ENCODE measurements around the gene TTN.

The TTN gene

GRCh38 chr2:178506524-178506923 lies 300.7 kb downstream of the TTN start:
- Histone ChIP-seq H3K9me3 (ENCODE audit: control extremely low read depth in 1 of 5, control insufficient read depth in 4 of 5, insufficient read depth in 2 of 5, low read depth in 1 of 5, low read length in 4 of 5) (no peaks in the 10 kb centered on the region), H3K4me1 (ENCODE audit: control extremely low read depth in 1 of 4, control insufficient read depth in 4 of 4, insufficient read depth in 4 of 4, low read length in 3 of 4) (no peaks in the 10 kb centered on the region), H3K27me3 (replicated peaks in 2 of 5; ENCODE audit: control insufficient read depth in 4 of 5, insufficient read depth in 5 of 5, low read length in 4 of 5) (no peaks in the 10 kb centered on the region), H3K36me3 (ENCODE audit: control insufficient read depth in 4 of 4, insufficient read depth in 4 of 4, low read length in 3 of 4) (peaks cover 3 to 50% (median 21%) of the 10 kb centered on the region in 4 experiments), H3K4me3 (ENCODE audit: control insufficient read depth in 1 of 7, extremely low read depth in 1 of 7, insufficient read depth in 4 of 7, low read depth in 2 of 7, low read length in 6 of 7) (no peak overlapping the region), H3K27ac (ENCODE audit: insufficient read depth in 1 of 2, low read depth in 1 of 2, low read length in 2 of 2, poor library complexity in 1 of 2, severe bottlenecking in 2 of 2) (no peak overlapping the region)
- no CpG with 5 or more reads among the region's 2 CpGs for WGBS (ENCODE audit: insufficient coverage)
- ChIA-PET CTCF (interaction anchor here (1.2 to 1.4 kb wide), 2 partner anchors 11 kb away, joined by 4 to 5 read pairs; no protein-coding TSS in a partner anchor), POLR2A (no interaction called here)
- no peak for DNase-seq

GRCh38 chr2:178506101-178506500 lies 301.1 kb downstream of the TTN start:
- DNase-seq, result no peak
- H3K27ac ChIP-seq (ENCODE audit: insufficient read depth in 1 of 2, low read depth in 1 of 2, low read length in 2 of 2, poor library complexity in 1 of 2, severe bottlenecking in 2 of 2), result no peak overlapping the region
- no peaks in the 10 kb centered on the region for H3K27me3 ChIP-seq (replicated peaks in 2 of 5; ENCODE audit: control insufficient read depth in 4 of 5, insufficient read depth in 5 of 5, low read length in 4 of 5)
- no peak overlapping the region for H3K4me3 ChIP-seq (ENCODE audit: control insufficient read depth in 1 of 7, extremely low read depth in 1 of 7, insufficient read depth in 4 of 7, low read depth in 2 of 7, low read length in 6 of 7)
- peaks cover 3 to 51% (median 23%) of the 10 kb centered on the region in 4 experiments for H3K36me3 ChIP-seq (ENCODE audit: control insufficient read depth in 4 of 4, insufficient read depth in 4 of 4, low read length in 3 of 4)
- WGBS (ENCODE audit: insufficient coverage), result 100% methylated on average over 1 of the region's 1 CpG
- ChIA-PET CTCF (interaction anchor here (1.4 kb wide), 1 partner anchor 12 kb away, joined by 5 read pairs; no protein-coding TSS in a partner anchor), POLR2A (no interaction called here)
- no peaks in the 10 kb centered on the region for H3K4me1 ChIP-seq (ENCODE audit: control extremely low read depth in 1 of 4, control insufficient read depth in 4 of 4, insufficient read depth in 4 of 4, low read length in 3 of 4)
- H3K9me3 ChIP-seq (ENCODE audit: control extremely low read depth in 1 of 5, control insufficient read depth in 4 of 5, insufficient read depth in 2 of 5, low read depth in 1 of 5, low read length in 4 of 5), result no peaks in the 10 kb centered on the region

- ChIA-PET POLR2A (no interaction called here), CTCF (interaction anchor here (0.8 to 1.6 kb wide), 4 partner anchors 9 to 47 kb away, joined by 3 to 5 read pairs (median 4); no protein-coding TSS in a partner anchor)
- Histone ChIP-seq H3K9me3 (ENCODE audit: control extremely low read depth in 1 of 5, control insufficient read depth in 4 of 5, insufficient read depth in 2 of 5, low read depth in 1 of 5, low read length in 4 of 5) (no peaks in the 10 kb centered on the region), H3K36me3 (ENCODE audit: control insufficient read depth in 4 of 4, insufficient read depth in 4 of 4, low read length in 3 of 4) (peaks cover 7 to 71% (median 34%) of the 10 kb centered on the region in 4 experiments), H3K4me3 (ENCODE audit: control insufficient read depth in 1 of 7, extremely low read depth in 1 of 7, insufficient read depth in 4 of 7, low read depth in 2 of 7, low read length in 6 of 7) (no peak overlapping the region), H3K4me1 (ENCODE audit: control extremely low read depth in 1 of 4, control insufficient read depth in 4 of 4, insufficient read depth in 4 of 4, low read length in 3 of 4) (no peaks in the 10 kb centered on the region), H3K27ac (ENCODE audit: insufficient read depth in 1 of 2, low read depth in 1 of 2, low read length in 2 of 2, poor library complexity in 1 of 2, severe bottlenecking in 2 of 2) (no peak overlapping the region), H3K27me3 (replicated peaks in 2 of 5; ENCODE audit: control insufficient read depth in 4 of 5, insufficient read depth in 5 of 5, low read length in 4 of 5) (no peaks in the 10 kb centered on the region)
- whole genome bisulfite sequencing (ENCODE audit: insufficient coverage), result no CpG with 5 or more reads among the region's 4 CpGs
- no peak for DNase-seq
These were observed 304.5 kb downstream of the TTN start for GRCh38 chr2:178502751-178503150.

- H3K9me3 ChIP-seq (ENCODE audit: control extremely low read depth in 1 of 5, control insufficient read depth in 4 of 5, insufficient read depth in 2 of 5, low read depth in 1 of 5, low read length in 4 of 5), result no peaks in the 10 kb centered on the region
- WGBS (ENCODE audit: insufficient coverage), result no CpG with 5 or more reads among the region's 3 CpGs
- H3K27ac ChIP-seq (ENCODE audit: insufficient read depth in 1 of 2, low read depth in 1 of 2, low read length in 2 of 2, poor library complexity in 1 of 2, severe bottlenecking in 2 of 2), result no peak overlapping the region
- CTCF ChIA-PET, result interaction anchor here (1.8 kb wide), 1 partner anchor 20 kb away, joined by 4 read pairs; no protein-coding TSS in a partner anchor
- no peaks in the 10 kb centered on the region for H3K27me3 ChIP-seq (replicated peaks in 2 of 5; ENCODE audit: control insufficient read depth in 4 of 5, insufficient read depth in 5 of 5, low read length in 4 of 5)
- DNase-seq, result no peak
- POLR2A ChIA-PET, result no interaction called here
- H3K4me3 ChIP-seq (ENCODE audit: control insufficient read depth in 1 of 7, extremely low read depth in 1 of 7, insufficient read depth in 4 of 7, low read depth in 2 of 7, low read length in 6 of 7), result no peak overlapping the region
- H3K36me3 ChIP-seq (ENCODE audit: control insufficient read depth in 4 of 4, insufficient read depth in 4 of 4, low read length in 3 of 4), result peaks cover 16 to 81% (median 45%) of the 10 kb centered on the region in 4 experiments
- no peaks in the 10 kb centered on the region for H3K4me1 ChIP-seq (ENCODE audit: control extremely low read depth in 1 of 4, control insufficient read depth in 4 of 4, insufficient read depth in 4 of 4, low read length in 3 of 4)
These were observed 307.6 kb downstream of the TTN start for GRCh38 chr2:178499640-178500039.

- ChIA-PET POLR2A (no interaction called here), CTCF (no interaction called here)
- peaks cover 24 to 82% (median 53%) of the 10 kb centered on the region in 4 experiments for H3K36me3 ChIP-seq (ENCODE audit: control insufficient read depth in 4 of 4, insufficient read depth in 4 of 4, low read length in 3 of 4)
- no peaks in the 10 kb centered on the region for H3K27me3 ChIP-seq (replicated peaks in 2 of 5; ENCODE audit: control insufficient read depth in 4 of 5, insufficient read depth in 5 of 5, low read length in 4 of 5)
- H3K9me3 ChIP-seq (ENCODE audit: control extremely low read depth in 1 of 5, control insufficient read depth in 4 of 5, insufficient read depth in 2 of 5, low read depth in 1 of 5, low read length in 4 of 5), result no peaks in the 10 kb centered on the region
- H3K4me3 ChIP-seq (ENCODE audit: control insufficient read depth in 1 of 7, extremely low read depth in 1 of 7, insufficient read depth in 4 of 7, low read depth in 2 of 7, low read length in 6 of 7), result no peak overlapping the region
- H3K4me1 ChIP-seq (ENCODE audit: control extremely low read depth in 1 of 4, control insufficient read depth in 4 of 4, insufficient read depth in 4 of 4, low read length in 3 of 4), result no peaks in the 10 kb centered on the region
- no peak overlapping the region for H3K27ac ChIP-seq (ENCODE audit: insufficient read depth in 1 of 2, low read depth in 1 of 2, low read length in 2 of 2, poor library complexity in 1 of 2, severe bottlenecking in 2 of 2)
- DNase-seq, result no peak
These were observed 309.1 kb downstream of the TTN start for GRCh38 chr2:178498137-178498536.

- no peaks in the 10 kb centered on the region for H3K27me3 ChIP-seq (replicated peaks in 2 of 5; ENCODE audit: control insufficient read depth in 4 of 5, insufficient read depth in 5 of 5, low read length in 4 of 5)
- CTCF ChIA-PET, result interaction anchor here (1.1 to 1.8 kb wide), 2 partner anchors 34 to 81 kb away, joined by 3 to 4 read pairs; no protein-coding TSS in a partner anchor
- H3K36me3 ChIP-seq (ENCODE audit: control insufficient read depth in 4 of 4, insufficient read depth in 4 of 4, low read length in 3 of 4), result peaks cover 31 to 77% (median 49%) of the 10 kb centered on the region in 4 experiments
- H3K4me1 ChIP-seq (ENCODE audit: control extremely low read depth in 1 of 4, control insufficient read depth in 4 of 4, insufficient read depth in 4 of 4, low read length in 3 of 4), result no peaks in the 10 kb centered on the region
- H3K27ac ChIP-seq (ENCODE audit: insufficient read depth in 1 of 2, low read depth in 1 of 2, low read length in 2 of 2, poor library complexity in 1 of 2, severe bottlenecking in 2 of 2), result no peak overlapping the region
- H3K9me3 ChIP-seq (ENCODE audit: control extremely low read depth in 1 of 5, control insufficient read depth in 4 of 5, insufficient read depth in 2 of 5, low read depth in 1 of 5, low read length in 4 of 5), result no peaks in the 10 kb centered on the region
- no peak for DNase-seq
- 93% methylated on average over 3 of the region's 4 CpGs for WGBS (ENCODE audit: insufficient coverage)
- no peak overlapping the region for H3K4me3 ChIP-seq (ENCODE audit: control insufficient read depth in 1 of 7, extremely low read depth in 1 of 7, insufficient read depth in 4 of 7, low read depth in 2 of 7, low read length in 6 of 7)
- POLR2A ChIA-PET, result no interaction called here
These were observed 311.2 kb downstream of the TTN start for GRCh38 chr2:178496049-178496448.

GRCh38 chr2:178491612-178492011 lies 315.6 kb downstream of the TTN start:
- H3K4me1 ChIP-seq (ENCODE audit: control extremely low read depth in 1 of 4, control insufficient read depth in 4 of 4, insufficient read depth in 4 of 4, low read length in 3 of 4), result no peaks in the 10 kb centered on the region
- 99% methylated on average over 6 of the region's 6 CpGs for WGBS (ENCODE audit: insufficient coverage)
- no peak for DNase-seq
- no peak overlapping the region for H3K4me3 ChIP-seq (ENCODE audit: control insufficient read depth in 1 of 7, extremely low read depth in 1 of 7, insufficient read depth in 4 of 7, low read depth in 2 of 7, low read length in 6 of 7)
- H3K27ac ChIP-seq (ENCODE audit: insufficient read depth in 1 of 2, low read depth in 1 of 2, low read length in 2 of 2, poor library complexity in 1 of 2, severe bottlenecking in 2 of 2), result no peak overlapping the region
- CTCF ChIA-PET, result interaction anchor here (1.0 to 2.4 kb wide), 3 partner anchors 9 to 12 kb away, joined by 3 to 7 read pairs (median 4); no protein-coding TSS in a partner anchor
- POLR2A ChIA-PET, result no interaction called here
- peaks cover 29 to 64% (median 45%) of the 10 kb centered on the region in 4 experiments for H3K36me3 ChIP-seq (ENCODE audit: control insufficient read depth in 4 of 4, insufficient read depth in 4 of 4, low read length in 3 of 4)
- no peaks in the 10 kb centered on the region for H3K27me3 ChIP-seq (replicated peaks in 2 of 5; ENCODE audit: control insufficient read depth in 4 of 5, insufficient read depth in 5 of 5, low read length in 4 of 5)
- no peaks in the 10 kb centered on the region for H3K9me3 ChIP-seq (ENCODE audit: control extremely low read depth in 1 of 5, control insufficient read depth in 4 of 5, insufficient read depth in 2 of 5, low read depth in 1 of 5, low read length in 4 of 5)
